C4-2B (cell line): Measurements from ENCODE around the gene TFB1M.
A peak's percentile ranks its signal among the peaks of the same experiment; 100 is the strongest.
"Not testable (repeated sequence)": the region's sequence is repeated elsewhere in the genome, so short reads cannot be mapped to it uniquely, and the experiment has no call there.

ENCODE experiments used
- H3K27ac ChIP-seq: fragments of 450-650 bp; 2 replicates; pipeline ENCODE4 v1.5.1; 2017
- ZFX ChIP-seq: fragments of 450-650 bp; IDR thresholded peaks from 2 replicates; pipeline ENCODE4 v1.6.1; 2017
- TF ChIP-seq, protein P1 (sequence below): fragments of 450-650 bp; conservative IDR thresholded peaks from 2 replicates; pipeline ENCODE4 v1.5.1; 2017; ENCODE audit warnings: mild to moderate bottlenecking

Gene TFB1M

DNA sequence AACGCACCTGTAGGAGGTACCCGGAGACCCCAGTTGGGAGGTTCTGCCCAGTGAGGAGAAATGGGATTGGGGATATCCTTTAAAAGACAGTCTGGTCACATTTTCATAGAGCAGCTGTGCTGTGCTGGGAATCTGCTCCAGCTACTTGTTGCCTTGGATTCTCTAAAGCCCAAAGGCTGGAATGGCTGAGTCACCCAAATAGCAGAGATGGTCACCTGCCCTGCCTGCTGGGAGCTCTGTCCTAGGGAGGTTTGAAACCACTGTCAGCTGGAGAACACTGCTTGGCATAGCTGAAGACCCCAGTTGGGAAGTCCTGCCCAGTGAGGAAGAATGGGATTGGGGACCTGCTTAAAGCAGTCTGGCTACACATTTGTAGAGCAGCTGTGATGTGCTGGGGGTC is 34.8 kb upstream of the TFB1M start:
- no peak overlapping the region for H3K27ac ChIP-seq
- TF ChIP-seq, protein P1, sequence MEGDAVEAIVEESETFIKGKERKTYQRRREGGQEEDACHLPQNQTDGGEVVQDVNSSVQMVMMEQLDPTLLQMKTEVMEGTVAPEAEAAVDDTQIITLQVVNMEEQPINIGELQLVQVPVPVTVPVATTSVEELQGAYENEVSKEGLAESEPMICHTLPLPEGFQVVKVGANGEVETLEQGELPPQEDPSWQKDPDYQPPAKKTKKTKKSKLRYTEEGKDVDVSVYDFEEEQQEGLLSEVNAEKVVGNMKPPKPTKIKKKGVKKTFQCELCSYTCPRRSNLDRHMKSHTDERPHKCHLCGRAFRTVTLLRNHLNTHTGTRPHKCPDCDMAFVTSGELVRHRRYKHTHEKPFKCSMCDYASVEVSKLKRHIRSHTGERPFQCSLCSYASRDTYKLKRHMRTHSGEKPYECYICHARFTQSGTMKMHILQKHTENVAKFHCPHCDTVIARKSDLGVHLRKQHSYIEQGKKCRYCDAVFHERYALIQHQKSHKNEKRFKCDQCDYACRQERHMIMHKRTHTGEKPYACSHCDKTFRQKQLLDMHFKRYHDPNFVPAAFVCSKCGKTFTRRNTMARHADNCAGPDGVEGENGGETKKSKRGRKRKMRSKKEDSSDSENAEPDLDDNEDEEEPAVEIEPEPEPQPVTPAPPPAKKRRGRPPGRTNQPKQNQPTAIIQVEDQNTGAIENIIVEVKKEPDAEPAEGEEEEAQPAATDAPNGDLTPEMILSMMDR, result no peak
- TF ChIP-seq ZFX, result no peak

DNA sequence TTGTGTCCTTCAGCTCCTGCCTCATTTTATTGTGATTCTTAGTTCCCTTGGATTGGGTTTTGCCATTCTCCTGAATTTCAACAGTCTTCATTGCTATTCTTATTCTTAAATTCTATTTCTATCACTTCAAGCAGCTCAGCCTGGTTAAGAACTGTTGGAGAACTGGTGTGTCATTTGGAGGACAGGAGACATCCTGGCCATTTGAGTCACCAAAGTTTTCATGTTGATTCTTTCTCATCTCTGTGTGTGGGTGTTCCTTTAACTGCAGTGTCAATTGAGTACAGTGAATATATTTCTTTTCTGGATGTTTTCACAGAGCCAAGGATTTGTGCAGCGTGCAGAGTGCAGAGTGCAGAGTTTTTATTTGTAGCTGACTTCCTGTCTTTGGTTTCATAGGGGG is 33.5 kb upstream of the TFB1M start:
- no peak overlapping the region for H3K27ac ChIP-seq
- TF ChIP-seq, protein P1, result no peak
- no peak for TF ChIP-seq ZFX

DNA sequence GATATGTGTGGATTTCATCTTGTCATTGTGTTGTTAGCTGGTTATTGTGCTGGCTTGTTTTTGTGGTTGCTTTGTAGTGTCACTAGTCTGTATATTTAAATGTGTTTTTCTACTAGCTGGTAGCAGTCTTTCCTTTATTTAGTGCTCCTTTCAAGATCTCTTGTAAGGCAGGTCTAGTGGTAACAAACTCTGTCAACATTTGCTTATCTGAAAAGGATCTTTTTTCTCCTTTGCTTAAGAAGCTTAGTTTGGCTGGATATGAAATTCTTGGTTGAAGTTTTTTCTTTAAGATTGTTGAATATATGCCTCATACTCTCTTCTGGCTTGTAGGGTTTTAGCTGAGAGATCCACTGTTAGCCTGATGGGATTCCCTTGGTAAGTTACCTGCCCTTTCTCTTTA is 32.7 kb upstream of the TFB1M start:
- no peak overlapping the region for H3K27ac ChIP-seq
- no peak for TF ChIP-seq ZFX
- TF ChIP-seq, protein P1, result no peak

DNA sequence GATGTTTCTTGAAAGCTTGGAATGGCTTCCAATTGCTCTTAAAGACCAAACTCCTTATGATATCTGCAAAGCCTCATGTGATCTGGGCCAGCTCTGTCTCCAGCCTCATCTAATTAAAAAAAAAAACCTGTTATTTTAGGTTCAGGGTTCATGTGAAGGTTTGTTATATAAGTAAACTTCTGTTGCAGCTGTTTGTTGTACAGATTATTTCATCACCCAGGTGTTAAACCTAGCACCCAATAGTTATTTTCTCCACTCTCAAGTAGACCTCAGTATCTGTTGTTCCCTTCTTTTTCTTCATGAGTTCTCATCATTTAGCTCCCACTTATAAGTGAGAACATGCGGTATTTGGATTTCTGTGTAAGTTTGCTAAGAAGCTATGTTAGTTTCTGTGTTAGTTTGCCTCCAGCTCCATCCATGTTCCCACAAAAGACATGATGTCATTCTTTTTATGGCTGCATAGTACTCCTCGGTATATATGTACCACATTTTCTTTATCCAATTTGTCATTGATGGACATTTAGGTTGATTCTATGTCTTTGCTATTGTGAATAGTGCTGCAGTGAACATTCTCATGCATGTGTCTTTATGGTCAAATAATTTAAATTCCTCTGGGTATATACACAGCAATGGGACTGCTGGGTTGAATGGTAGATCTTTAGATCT is 30.2 kb upstream of the TFB1M start:
- H3K27ac ChIP-seq, result no peak overlapping the region
- TF ChIP-seq, protein P1, result no peak
- no peak for TF ChIP-seq ZFX

DNA sequence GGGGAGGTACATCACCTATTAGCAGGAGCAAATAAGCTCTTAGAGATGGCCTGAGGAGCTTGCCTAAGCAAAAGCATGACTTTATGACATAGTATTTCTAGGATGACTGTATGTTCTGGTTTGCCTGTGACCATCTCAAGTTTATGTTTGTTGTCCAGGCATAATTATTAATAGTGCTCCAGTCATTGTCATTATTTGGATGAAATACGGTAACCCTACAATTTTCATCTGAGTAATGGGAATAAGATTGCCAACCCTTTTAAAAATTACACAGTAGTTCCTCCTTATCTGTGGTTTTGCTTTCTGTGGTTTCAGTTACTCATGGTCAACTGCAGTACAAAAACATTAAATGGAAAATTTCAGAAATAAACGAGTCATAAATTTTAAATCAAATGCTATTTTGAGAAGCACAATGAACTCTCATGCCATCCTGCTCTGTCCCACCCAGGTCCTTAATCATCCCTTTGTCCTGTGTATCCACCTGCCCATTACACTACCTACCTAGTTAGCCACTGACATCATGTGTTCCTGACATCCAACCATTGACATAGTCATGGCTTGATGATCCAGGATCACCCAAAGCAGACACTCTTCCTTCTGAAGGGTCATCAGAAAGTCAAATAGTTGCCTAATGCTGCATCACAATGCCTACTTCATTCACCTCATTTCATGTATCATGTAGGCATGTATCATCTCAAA is 27.0 kb upstream of the TFB1M start:
- TF ChIP-seq, protein P1, result no peak
- TF ChIP-seq ZFX, result no peak
- H3K27ac ChIP-seq, result no peak overlapping the region

DNA sequence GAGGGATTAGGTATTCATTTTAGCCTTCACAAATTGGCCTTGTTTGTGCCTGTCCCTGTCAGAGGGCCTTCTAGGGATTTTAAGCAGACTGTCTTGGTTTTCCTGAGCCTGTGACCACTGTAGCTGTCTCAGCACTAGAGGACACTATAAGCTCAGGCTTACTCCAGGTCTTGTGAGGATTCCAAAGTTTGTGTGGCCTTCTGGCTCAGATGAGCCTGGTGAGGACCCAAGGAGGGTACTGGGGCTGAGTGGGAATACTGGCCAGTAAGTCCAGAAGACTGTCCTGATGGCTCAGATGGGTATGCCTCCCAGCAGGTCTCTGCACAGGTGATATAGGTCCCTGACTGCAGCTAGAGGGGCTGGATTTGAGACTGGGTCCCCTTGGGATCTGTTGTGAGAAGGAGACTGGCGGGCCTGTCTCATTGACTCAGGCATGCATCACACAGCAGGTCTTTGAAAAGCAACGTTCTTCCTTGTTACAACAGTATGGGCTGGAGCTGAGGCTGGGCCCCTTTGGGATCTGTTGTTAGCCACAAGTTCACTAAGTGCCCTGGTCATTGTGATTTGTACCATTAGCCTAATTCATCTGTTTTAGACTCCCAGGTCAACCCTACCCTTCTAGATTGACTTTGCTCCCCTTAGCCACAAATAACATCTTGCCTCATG is 26.3 kb upstream of the TFB1M start:
- TF ChIP-seq, protein P1, result peak; percentile 11; the same call in 1 of the 2 replicates
- TF ChIP-seq ZFX, result no peak
- no peak overlapping the region for H3K27ac ChIP-seq

DNA sequence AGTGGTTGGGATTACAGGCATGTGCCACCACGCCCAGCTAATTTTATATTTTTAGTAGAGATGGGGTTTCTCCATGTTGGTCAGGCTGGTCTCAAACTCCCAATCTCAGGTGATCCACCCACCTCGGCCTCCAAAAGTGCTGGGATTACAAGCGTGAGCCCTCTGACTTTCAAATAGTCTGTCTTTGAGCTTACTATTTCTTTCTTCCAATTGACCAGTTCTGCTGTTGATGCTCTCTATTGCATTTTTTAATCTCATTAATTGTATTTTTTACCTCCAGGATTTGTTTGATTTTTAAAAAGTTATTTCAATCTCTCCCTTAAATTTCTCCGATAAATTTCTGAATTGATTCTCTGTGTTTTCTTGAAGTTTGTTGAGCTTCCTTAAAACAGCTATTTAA is 25.6 kb upstream of the TFB1M start:
- H3K27ac ChIP-seq, result not testable (repeated sequence)

DNA sequence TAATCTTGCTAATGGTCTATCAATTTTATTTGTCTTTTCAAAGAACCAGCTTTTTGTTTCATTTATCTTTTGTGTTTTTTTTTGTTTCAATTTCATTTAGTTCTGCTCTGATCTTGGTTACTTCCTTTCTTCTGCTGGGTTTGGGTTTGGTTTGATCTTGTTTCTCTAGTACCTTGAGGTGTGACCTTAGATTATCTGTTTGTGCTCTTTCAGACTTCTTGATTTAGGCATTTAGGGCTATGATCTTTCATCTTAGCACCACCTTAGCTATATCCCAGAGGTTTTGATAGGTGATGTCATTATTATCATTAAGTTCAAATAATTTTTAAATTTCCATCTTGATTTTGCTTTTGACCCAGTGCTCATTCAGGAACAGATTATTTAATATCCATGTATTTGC is 24.0 kb upstream of the TFB1M start:
- H3K27ac ChIP-seq, result not testable (repeated sequence)
